ENCODE data around the gene AIM2.

DNA sequence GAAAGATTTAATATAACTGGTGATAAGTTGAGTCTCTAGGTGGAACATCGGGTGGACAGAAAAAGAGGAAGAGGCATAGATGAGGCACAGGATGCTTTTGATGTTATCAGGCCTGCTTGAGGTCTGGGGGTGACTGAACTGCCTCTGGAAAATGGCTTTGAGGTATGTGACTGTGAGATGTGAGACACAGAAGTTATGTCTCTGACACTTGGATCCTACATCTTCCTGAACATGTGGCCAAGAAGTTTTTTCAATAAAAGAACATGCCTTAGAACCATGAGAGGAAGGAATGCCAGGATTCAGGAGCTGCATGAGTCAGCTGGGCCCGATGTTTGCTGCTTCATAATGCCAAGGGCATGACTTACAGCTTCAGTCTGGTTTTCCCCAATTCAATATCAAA, 11.5 kb upstream of the AIM2 start:
- TF ChIP-seq, protein P1, sequence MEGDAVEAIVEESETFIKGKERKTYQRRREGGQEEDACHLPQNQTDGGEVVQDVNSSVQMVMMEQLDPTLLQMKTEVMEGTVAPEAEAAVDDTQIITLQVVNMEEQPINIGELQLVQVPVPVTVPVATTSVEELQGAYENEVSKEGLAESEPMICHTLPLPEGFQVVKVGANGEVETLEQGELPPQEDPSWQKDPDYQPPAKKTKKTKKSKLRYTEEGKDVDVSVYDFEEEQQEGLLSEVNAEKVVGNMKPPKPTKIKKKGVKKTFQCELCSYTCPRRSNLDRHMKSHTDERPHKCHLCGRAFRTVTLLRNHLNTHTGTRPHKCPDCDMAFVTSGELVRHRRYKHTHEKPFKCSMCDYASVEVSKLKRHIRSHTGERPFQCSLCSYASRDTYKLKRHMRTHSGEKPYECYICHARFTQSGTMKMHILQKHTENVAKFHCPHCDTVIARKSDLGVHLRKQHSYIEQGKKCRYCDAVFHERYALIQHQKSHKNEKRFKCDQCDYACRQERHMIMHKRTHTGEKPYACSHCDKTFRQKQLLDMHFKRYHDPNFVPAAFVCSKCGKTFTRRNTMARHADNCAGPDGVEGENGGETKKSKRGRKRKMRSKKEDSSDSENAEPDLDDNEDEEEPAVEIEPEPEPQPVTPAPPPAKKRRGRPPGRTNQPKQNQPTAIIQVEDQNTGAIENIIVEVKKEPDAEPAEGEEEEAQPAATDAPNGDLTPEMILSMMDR (IDR thresholded peaks at IDR 0.05) = no peak
- TF ChIP-seq POLR2A (IDR thresholded peaks at IDR 0.05) = no peak

All from right lobe of liver (tissue), 4 donors.